Stimulated activated CD8-positive, alpha-beta memory T cell treated with anti-CD3 and anti-CD28 coated beads, Interleukin-15, amount 100 ng/mL, for 1 hour (primary cell): ENCODE results near the gene TADA1.
"Not testable (repeated sequence)": the region's sequence is repeated elsewhere in the genome, so short reads cannot be mapped to it uniquely, and the experiment has no call there.

Experiments
- DNase-seq: peaks from one replicate; pipeline ENCODE4 v3.0.0-alpha.2; 2020; ENCODE audit warnings: low read depth

TADA1 gene

GRCh38 chr1:166895766-166896165 lies 19.7 kb upstream of the TADA1 start:
- DNase-seq = no peak

GRCh38 chr1:166889776-166890175 lies 13.7 kb upstream of the TADA1 start:
- no peak for DNase-seq

GRCh38 chr1:166888373-166889111 lies 12.5 kb upstream of the TADA1 start:
- DNase-seq = no peak

GRCh38 chr1:166884971-166885370 lies 8.9 kb upstream of the TADA1 start:
- DNase-seq = no peak

- DNase-seq = no peak
These were observed 8.1 kb upstream of the TADA1 start for GRCh38 chr1:166884040-166884642.

- no peak for DNase-seq
These were observed 6.8 kb upstream of the TADA1 start for GRCh38 chr1:166882893-166883292.

- not testable (repeated sequence) for DNase-seq
These were observed 2.3 kb upstream of the TADA1 start for GRCh38 chr1:166878173-166878917.

GRCh38 chr1:166876540-166876838 lies 425 bp upstream of the TADA1 start:
- no peak for DNase-seq

GRCh38 chr1:166875302-166875733 lies 746 bp downstream of the TADA1 start:
- no peak for DNase-seq

- DNase-seq = no peak
These were observed 1.6 kb downstream of the TADA1 start for GRCh38 chr1:166874464-166874863.

- DNase-seq = no peak
These were observed 5.5 kb downstream of the TADA1 start for GRCh38 chr1:166870584-166870983.

GRCh38 chr1:166869318-166870099 lies 6.6 kb downstream of the TADA1 start:
- DNase-seq = no peak

- DNase-seq = no peak
These were observed 7.4 kb downstream of the TADA1 start for GRCh38 chr1:166868639-166869038.

GRCh38 chr1:166865926-166866325 lies 10.1 kb downstream of the TADA1 start:
- DNase-seq = no peak

- DNase-seq = no peak
These were observed 16.5 kb downstream of the TADA1 start for GRCh38 chr1:166859597-166859996.

- DNase-seq = no peak
These were observed 17.2 kb downstream of the TADA1 start for GRCh38 chr1:166858726-166859419.

GRCh38 chr1:166857995-166858394 lies 18.1 kb downstream of the TADA1 start:
- DNase-seq = no peak

- DNase-seq = no peak
These were observed 20.5 kb downstream of the TADA1 start for GRCh38 chr1:166855558-166855957.

GRCh38 chr1:166852918-166853317 lies 23.1 kb downstream of the TADA1 start:
- no peak for DNase-seq

- DNase-seq = no peak
These were observed 26.9 kb downstream of the TADA1 start for GRCh38 chr1:166849135-166849534.

- no peak for DNase-seq
These were observed 27.9 kb downstream of the TADA1 start for GRCh38 chr1:166848193-166848592.

- DNase-seq = no peak
These were observed 31.3 kb downstream of the TADA1 start for GRCh38 chr1:166844791-166845190.
